Measurements from ENCODE around the gene KHDC1L.
"Not testable (repeated sequence)": the region's sequence is repeated elsewhere in the genome, so short reads cannot be mapped to it uniquely, and the experiment has no call there.

KHDC1L gene

DNA sequence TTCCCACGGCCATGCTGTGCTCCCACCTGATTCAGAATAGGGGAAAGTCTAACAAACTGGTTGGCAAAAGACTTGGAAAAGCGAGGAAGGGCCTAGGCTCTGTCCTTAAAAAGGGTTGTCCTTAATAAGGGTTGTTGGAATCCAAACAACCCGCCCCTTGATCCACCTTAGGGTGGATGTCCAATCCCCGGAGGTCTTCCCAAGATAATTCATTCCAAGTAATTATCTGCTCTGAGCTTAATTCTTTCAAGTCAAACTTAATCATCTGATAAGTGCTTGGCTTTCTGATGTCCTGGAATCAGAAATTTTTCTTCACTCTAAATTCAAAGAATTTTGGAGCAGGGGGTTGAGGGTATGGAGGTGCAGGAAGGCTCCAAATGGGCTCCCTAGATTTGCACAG lies at the start of gene KHDC1L:
TSS of gene KHDC1L (minus strand) at position 101 of the 400 bp plus-strand sequence. CDS start at position 13, 88 bp downstream.
- DNase-seq = no peak

GRCh38 chr6:73269296-73269695 lies 44.0 kb upstream of the KHDC1L start:
- not testable (repeated sequence) for DNase-seq

- DNase-seq = not testable (repeated sequence)
Observed at GRCh38 chr6:73268896-73269295, 43.6 kb upstream of the KHDC1L start.

DNA sequence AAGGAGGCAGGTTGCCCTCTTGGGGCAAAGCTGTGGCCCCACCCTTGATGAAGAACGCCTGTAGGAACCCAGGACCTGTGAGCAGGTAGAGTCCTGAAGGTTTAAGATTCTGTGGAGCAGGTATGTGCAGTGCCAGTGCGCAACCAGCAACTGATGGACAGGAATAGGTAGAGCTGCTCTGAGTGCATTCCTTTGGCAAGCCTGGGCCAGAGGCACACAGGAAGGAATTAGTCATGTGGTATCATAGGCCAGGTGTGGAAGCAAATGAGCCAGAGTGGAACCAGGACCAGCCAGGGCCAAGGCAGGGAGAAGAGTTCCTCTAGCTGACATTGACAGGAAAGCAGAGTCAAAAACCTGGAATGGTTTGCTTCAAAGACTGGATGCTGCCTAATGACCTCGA lies 39.1 kb upstream of the KHDC1L start:
- no peak for DNase-seq

GRCh38 chr6:73263570-73263909 lies 38.2 kb upstream of the KHDC1L start:
- DNase-seq = no peak

GRCh38 chr6:73262671-73263569 lies 37.6 kb upstream of the KHDC1L start, which contains the start of gene KHDC1:
KHDC1 (minus strand) TSS chr6:73263196; CDS start chr6:73242517, 20,679 bp downstream.
- peak; percentile 70 for DNase-seq

- no peak for DNase-seq
Observed at GRCh38 chr6:73258721-73259120, 33.4 kb upstream of the KHDC1L start.

GRCh38 chr6:73254323-73254722 lies 29.0 kb upstream of the KHDC1L start:
- not testable (repeated sequence) for DNase-seq

GRCh38 chr6:73252703-73253102 lies 27.4 kb upstream of the KHDC1L start:
- DNase-seq = no peak

DNA sequence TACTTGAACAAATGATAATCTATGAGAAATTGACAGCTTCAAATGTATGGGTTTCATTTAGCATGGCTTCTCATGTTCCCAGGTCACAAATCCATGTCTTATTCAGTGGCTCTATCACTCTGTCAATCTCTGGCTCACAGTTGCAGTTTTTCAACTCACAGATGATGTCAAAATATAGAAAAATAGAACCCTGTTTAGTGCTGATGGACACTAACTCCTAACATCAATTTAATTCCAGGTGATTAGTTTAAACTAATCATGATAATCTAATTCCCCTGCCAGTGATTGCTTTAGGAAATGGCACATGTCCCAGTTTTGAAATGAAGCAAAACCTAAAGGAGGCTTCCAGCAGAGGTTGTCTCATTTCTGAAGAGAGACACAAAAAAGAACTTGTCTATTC lies 24.7 kb upstream of the KHDC1L start:
- no peak for DNase-seq

DNA sequence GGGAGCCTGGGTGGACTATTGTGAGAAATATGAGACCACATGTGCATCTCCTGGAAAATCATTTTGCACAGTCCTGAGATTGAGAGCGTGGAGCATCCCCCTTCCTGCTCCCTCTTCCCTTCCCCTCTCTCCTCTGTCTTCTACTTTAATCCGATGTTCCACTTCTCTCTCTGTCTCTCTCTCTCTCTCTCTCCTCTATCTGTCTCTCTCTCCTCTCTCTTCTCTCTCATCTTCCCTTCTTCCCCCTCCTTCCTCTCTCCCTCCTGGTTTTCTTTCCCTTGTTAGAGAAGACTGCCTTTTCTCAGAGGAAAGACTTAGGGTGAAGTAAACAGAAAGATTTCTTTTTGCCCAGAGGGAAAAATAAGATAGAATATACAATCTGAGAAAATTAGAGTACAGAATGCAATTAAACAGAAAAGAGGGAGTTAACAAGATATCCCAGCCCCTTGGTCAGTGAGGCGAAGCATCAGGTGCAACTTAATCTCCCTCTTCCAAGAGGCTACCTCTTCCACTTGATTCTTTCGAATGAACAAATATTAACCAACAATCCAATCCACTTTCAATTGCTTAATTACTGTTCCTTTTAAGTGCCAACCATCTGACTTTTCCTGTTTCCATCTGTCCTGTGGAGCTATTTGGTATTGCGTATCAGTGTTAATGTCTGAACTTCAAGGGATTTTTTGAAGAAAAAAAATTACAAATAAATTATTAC lies 23.1 kb upstream of the KHDC1L start:
- DNase-seq = no peak

- DNase-seq = no peak
Observed at GRCh38 chr6:73242001-73242400, 16.7 kb upstream of the KHDC1L start.

GRCh38 chr6:73240730-73241129 lies 15.4 kb upstream of the KHDC1L start:
- DNase-seq = no peak

DNA sequence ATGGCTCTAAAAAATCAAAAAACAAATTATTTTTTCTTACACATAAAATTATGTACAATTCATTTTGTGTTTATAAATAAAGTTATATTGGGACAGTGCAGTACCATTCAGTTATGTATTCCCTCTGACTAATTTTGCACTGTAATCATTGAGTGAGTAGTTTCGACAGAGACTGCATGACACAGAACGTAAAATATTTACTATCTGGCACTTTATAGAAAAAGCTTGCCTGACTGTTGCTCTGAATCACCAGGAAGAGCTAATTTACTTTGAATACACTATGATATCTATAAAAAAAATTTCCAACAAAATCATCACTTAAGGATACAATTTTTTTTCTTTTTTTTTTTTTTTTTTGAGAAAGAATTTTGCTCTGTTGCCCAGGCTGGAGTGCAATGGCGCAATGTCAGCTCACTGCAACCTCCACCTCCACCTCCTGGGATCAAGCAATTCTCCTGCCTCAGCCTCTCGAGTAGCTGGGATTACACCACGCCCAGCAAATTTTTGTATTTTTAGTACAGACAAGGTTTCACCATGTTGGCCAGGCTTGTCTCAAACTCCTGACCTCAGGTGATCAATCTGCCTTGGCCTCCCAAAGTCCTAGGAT lies 11.0 kb upstream of the KHDC1L start:
- DNase-seq = no peak

DNA sequence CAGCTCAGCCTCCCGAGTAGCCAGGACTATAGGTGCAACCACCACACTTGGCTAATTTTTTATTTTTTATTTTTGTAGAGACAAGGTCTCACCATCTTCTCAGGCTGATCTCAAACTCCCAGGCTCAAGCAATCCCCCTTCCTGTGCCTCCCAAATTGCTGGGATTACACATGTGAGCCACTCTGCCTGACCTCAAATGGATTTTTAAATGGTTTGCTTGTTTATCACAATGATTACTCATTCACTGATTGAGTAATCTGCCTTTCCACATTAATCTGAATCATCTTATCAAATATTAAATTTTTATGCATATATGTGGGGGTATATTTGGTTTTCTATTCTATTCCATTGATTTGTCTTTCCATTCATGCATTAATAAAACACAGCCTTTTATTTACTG lies 9.4 kb upstream of the KHDC1L start:
- no peak for DNase-seq

GRCh38 chr6:73233971-73234370 lies 8.7 kb upstream of the KHDC1L start:
- DNase-seq = not testable (repeated sequence)

DNA sequence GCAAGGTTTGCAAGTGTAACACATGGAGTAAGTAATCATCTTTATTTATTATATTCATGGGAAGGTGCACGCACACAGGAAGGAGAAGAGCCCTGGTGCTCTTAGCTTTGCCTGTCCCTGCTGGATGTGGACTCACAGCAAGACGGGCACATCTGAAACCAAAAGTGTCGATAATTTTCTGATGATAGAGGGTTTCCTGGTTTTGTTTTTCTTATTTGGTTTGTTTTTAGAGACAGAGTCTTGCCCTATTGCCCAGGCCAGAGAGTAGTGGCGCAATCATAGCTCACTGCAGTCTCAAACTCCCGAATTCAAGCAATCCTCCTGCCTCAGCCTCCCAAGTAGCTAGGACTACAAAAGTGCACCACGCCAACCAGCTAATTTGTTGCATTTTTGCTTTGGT lies 7.8 kb upstream of the KHDC1L start:
- no peak for DNase-seq

DNA sequence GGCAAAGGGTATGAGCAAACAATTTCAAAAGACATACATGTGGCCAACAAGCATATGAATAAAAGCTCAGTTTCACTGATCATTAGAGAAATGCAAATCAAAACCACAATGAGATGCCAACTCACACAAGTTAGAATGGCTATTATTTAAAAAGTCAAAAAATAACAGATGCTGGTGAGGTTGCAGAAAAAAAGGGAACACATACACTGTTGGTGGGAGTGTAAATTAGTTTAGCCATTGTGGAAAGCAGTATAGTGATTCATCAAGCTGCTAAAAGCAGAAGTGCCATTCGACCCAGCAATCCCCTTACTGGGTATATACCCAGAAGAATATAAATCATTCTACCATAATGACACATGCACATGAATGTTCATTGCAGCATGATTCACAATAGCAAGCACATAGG lies 6.7 kb upstream of the KHDC1L start:
- DNase-seq = no peak

- no peak for DNase-seq
Observed at GRCh38 chr6:73227606-73228255, 2.4 kb upstream of the KHDC1L start.

GRCh38 chr6:73216859-73217258 lies 8.4 kb downstream of the KHDC1L start:
- no peak for DNase-seq

DNA sequence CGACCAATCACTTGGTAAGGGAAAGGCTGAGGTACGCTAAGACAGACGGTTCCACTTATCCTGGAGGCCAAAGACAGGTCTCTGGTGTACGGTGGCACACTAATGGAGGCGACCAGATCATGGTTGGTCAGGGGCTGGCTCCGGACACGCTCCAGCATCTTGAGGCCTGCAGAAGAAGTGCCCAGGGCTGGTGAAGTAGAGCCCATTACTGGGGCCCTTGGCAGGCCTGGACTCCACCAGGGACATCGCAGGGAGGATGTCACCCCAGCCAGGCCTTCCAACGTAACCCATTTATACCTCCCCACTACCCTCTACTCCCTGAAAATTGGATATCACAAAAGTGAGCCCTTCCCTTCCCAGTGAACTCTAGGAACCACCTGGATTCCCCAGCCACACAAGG lies 16.2 kb downstream of the KHDC1L start:
- no peak for DNase-seq

DNA sequence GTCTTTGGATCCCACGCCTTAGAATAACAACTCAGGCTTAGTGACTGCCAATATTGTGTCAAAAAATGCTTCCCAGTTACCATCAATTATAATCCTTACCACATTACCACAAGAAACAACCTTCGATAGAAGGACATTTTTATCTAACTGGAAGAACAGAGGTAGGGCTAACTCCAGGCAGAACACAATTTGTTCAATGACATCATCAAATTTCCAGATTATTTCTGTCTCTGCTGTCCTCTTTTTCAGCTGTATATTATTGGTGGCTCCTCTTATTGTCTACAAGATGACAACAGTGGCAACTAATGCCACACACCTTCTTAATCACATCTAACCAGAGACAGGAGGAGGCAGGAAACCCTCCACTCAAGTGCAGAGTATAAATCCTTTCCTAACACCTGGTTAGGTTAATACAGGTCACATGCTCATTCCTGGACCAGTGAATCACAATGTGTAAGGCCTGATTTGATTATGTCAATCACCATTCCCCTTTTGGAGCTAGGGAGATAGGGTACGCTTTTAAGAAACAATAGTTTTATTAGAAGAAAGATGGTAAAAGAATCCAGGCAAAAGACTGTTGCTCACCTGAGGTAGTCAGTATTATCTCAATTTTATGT lies 18.0 kb downstream of the KHDC1L start:
- no peak for DNase-seq

DNA sequence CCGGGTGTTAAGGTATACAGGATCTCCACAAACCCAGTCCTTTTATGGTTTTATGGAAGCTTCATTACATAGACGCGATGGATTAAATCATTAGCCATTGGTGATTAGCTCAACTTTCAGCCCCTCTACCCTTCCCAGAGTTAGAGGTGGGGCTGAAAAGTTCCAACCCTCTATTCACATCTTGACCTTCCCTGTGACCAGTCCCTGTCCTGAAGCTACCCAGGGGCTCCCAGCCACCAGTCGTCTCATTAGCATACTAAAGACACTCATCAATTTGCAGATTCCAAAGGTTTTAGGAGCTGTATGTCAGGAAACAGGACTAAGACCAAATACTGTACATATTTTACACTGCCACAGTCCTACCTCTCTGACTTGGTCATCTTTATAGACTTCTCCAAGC lies 21.0 kb downstream of the KHDC1L start:
- no peak for DNase-seq

Data from COR-L47 (cell line).